ENCODE measurements around the gene TLL1.

DNA sequence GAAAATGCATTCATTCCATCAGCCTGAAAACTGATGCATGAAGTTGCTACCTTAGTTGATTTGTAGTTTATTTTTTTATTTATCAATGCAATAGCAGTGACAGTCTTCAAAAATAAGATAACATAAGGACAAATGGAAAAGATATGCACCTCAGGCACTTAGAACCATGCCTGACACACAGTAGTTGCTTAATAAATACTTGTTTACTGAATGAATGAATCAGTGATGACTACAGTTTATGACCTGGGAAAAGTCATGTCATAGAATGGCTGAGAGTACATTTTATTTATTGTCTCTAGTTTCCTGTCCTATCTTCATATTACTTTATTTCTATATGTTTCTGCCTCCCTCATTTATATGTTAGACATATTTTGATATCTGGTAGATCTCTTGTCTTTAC is 171.8 kb downstream of the TLL1 start:
- no peak for TF ChIP-seq JUND (CRISPR knock-in tag; IDR thresholded peaks at IDR 0.05)
- no peak for TF ChIP-seq GABPB1 (CRISPR knock-in tag; IDR thresholded peaks at IDR 0.05)
- no peak for TF ChIP-seq FOXK1 (CRISPR knock-in tag; IDR thresholded peaks at IDR 0.05; ENCODE audit: borderline replicate concordance, low read depth)
- TF ChIP-seq MXI1 (IDR thresholded peaks at IDR 0.05; ENCODE audit: borderline replicate concordance, low read depth, low read length): no peak
- TF ChIP-seq KDM4B (CRISPR knock-in tag; IDR thresholded peaks at IDR 0.05): no peak
- no peak for TF ChIP-seq FOXJ3 (CRISPR knock-in tag; IDR thresholded peaks at IDR 0.05; ENCODE audit: borderline replicate concordance)
- TF ChIP-seq CTCF (CRISPR knock-in tag; IDR thresholded peaks at IDR 0.05): no peak

Data from HepG2 (cell line).